ENCODE data around the gene ATXN7L2.

GRCh38 chr1:109481646-109482045 is 2.1 kb upstream of the ATXN7L2 start:
- TF ChIP-seq USF2 (IDR thresholded peaks at IDR 0.05; ENCODE audit: borderline replicate concordance, low read depth, low read length) (no peak), NR2C2 (IDR thresholded peaks at IDR 0.05; ENCODE audit: borderline replicate concordance, control insufficient read depth, insufficient read length, low read depth) (no peak), CTCF (IDR thresholded peaks at IDR 0.05 in 2 of 3, conservative IDR thresholded peaks at IDR 0.05 in 1 of 3; ENCODE audit: control insufficient read depth in 2 of 3, extremely low read depth in 1 of 3, insufficient read depth in 1 of 3, low read depth in 3 of 3, low read length in 3 of 3) (no peak), ESRRA (IDR thresholded peaks at IDR 0.05; ENCODE audit: low read length) (no peak), MLLT1 (IDR thresholded peaks at IDR 0.05) (no peak)

Measured in GM12878 (cell line).